Measurements from ENCODE around the gene EEFSEC. TPM values are rescaled to one million over a fixed set of nuclear protein-coding genes. Genes with fewer than 3 reads are reported as not detected.
"Not testable (repeated sequence)": the region's sequence is repeated elsewhere in the genome, so short reads cannot be mapped to it uniquely, and the experiment has no call there.

EEFSEC gene
- total and polyA plus RNA-seq, 2 experiments from 2014 or later: 4.9 to 18.7 TPM

DNA sequence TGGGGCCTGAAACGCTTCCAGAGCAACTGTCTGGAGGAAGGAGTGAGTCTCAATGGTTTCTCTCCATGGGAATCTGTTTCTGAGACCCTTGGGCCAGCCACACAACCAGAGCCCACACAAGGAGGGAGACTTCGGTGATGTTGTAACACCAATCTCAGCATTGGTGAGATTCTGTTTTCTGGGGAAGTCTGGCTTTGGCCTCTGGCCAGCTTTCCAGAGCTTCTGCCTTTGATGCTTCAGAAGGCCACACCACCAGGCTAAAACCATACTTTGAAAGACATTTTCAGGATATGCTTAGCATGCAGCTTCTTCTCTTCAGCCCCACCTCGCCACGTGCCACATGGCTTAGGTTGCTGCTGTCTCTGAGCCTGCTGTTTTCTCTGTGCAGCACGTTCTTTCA is 3.6 kb upstream of the EEFSEC start:
- H3K4me1 ChIP-seq (ENCODE audit: insufficient read depth): peaks cover 5% of the 10 kb centered on the region; the same call in 1 of the 2 replicates
- TF ChIP-seq EZH2phosphoT487 (IDR thresholded peaks at IDR 0.05; ENCODE audit: insufficient read depth, low read depth): no peak
- no peak for TF ChIP-seq EZH2 (IDR thresholded peaks at IDR 0.05; ENCODE audit: insufficient read depth, poor library complexity, severe bottlenecking)
- H3K27me3 ChIP-seq (replicated peaks; ENCODE audit: insufficient read depth): no peaks in the 10 kb centered on the region
- H3K4me3 ChIP-seq: no peak overlapping the region
- in situ Hi-C loops (cut with MboI): no loop called here
- H3K9me3 ChIP-seq (ENCODE audit: low read depth): no peaks in the 10 kb centered on the region
- H3K4me2 ChIP-seq (ENCODE audit: unreplicated experiment): no peak overlapping the region
- 38 to 45% methylated on average over 5 of the region's 5 CpGs for WGBS, 2 experiments (ENCODE audit: low coverage in 1 of 2, low lambda C conversion rate in 2 of 2, missing lambda C conversion rate in 2 of 2)
- H3F3A ChIP-seq (ENCODE audit: insufficient read depth): 0 out of 2 replicates have a peak, but pooled peaks cover 4% of the 10 kb centered on the region
- H4K20me1 ChIP-seq (ENCODE audit: insufficient read depth): no peaks in the 10 kb centered on the region
- H3K9ac ChIP-seq: no peak overlapping the region
- no peaks in the 10 kb centered on the region for H3K9me2 ChIP-seq (ENCODE audit: insufficient read depth)
- H3K27ac ChIP-seq: no peak overlapping the region
- DNase-seq: no peak
- no peak overlapping the region for H2AFZ ChIP-seq
- H3K79me2 ChIP-seq (ENCODE audit: insufficient read depth): peaks cover 5% of the 10 kb centered on the region
- no peaks in the 10 kb centered on the region for H3K36me3 ChIP-seq (ENCODE audit: low read depth)

DNA sequence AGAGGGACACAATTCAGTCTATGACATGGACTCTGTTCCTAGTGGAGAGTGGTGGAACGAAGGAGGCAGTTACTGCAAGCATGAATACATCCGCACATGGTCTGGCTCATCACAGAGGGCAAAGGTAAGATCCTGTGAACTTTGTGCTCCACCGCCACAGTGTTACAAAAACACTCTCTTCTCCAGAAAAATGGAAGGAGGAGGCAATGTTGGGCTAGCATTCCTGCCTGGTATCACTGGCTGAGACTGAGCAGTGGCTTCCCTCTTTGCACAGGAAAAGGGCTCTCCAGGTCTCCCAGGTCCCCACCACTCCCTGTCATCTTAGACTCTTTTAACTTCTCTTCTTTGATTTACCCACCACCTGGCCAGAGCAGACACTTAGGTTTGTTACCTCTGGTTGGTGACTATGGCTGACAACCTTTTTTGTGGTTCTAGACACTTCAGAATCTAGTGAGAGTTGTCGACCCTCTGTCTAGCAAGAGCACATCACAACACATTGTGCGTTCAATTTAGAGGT is 1.5 kb upstream of the EEFSEC start:
- Histone ChIP-seq H3K9me2 (ENCODE audit: insufficient read depth) (no peaks in the 10 kb centered on the region), H3K36me3 (ENCODE audit: low read depth) (no peaks in the 10 kb centered on the region), H3K9ac (no peak overlapping the region), H3K79me2 (ENCODE audit: insufficient read depth) (peaks cover 25% of the 10 kb centered on the region), H3K27ac (no peak overlapping the region), H2AFZ (no peak overlapping the region), H3K4me1 (ENCODE audit: insufficient read depth) (peaks cover 6% of the 10 kb centered on the region; the same call in 1 of the 2 replicates), H3K4me3 (no peak overlapping the region), H3K27me3 (replicated peaks; ENCODE audit: insufficient read depth) (no peaks in the 10 kb centered on the region), H4K20me1 (ENCODE audit: insufficient read depth) (no peaks in the 10 kb centered on the region; the same call in 1 of the 2 replicates), H3K9me3 (ENCODE audit: low read depth) (no peaks in the 10 kb centered on the region), H3K4me2 (ENCODE audit: unreplicated experiment) (no peak overlapping the region), H3F3A (ENCODE audit: insufficient read depth) (0 out of 2 replicates have a peak, but pooled peaks cover 4% of the 10 kb centered on the region)
- 62 to 71% methylated on average over 5 of the region's 5 CpGs for WGBS, 2 experiments (ENCODE audit: low coverage in 1 of 2, low lambda C conversion rate in 2 of 2, missing lambda C conversion rate in 2 of 2)
- no peak for TF ChIP-seq EZH2 (IDR thresholded peaks at IDR 0.05; ENCODE audit: insufficient read depth, poor library complexity, severe bottlenecking)
- TF ChIP-seq EZH2phosphoT487 (IDR thresholded peaks at IDR 0.05; ENCODE audit: insufficient read depth, low read depth): no peak
- no peak for DNase-seq
- in situ Hi-C loops (cut with MboI): no loop called here

DNA sequence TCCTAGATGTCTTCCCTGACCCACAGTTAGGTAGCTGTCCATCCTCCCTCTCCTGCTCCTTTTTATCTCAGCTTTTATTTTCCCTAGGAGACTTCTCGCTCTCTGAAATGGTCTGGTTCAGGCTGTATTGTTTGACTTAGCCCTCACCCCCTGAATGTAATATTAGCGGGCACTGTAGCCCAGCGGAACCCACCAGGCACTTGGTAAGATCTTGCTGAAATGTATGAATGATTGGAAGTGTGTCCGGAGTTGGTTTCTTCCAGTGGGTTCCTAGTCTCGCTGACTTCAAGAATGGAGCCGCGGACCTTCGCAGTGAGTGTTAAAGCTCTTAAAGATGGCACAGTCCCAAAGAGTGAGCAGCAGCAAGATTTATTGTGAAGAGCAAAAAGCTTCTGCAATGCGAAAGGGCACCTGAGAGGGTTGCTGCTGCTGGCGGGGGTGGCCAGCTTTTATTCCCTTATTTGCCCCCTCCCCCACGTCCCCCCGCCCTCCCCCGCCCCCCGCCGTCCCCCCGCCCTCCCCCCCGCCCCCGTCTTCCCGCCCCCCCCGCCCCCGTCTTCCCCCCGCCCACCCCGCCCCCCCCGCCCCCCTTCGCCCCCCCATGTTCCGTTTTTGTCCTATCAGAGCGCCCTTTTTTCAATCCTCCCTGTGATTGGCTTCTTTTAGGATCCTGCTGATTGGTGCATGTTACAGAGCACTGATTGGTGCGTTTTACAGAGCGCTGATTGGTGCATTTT is 694 bp upstream of the EEFSEC start:
- Histone ChIP-seq H3K27ac (peak overlapping the region; percentile 71), H3K9me2 (ENCODE audit: insufficient read depth) (no peaks in the 10 kb centered on the region), H3K9me3 (ENCODE audit: low read depth) (no peaks in the 10 kb centered on the region), H3K9ac (peak overlapping the region; percentile 86), H3K4me2 (ENCODE audit: unreplicated experiment) (peak overlapping the region; percentile 73), H3F3A (ENCODE audit: insufficient read depth) (0 out of 2 replicates have a peak, but pooled peaks cover 4% of the 10 kb centered on the region), H2AFZ (peak overlapping the region; percentile 93), H3K4me3 (peak overlapping the region; percentile 85), H3K27me3 (replicated peaks; ENCODE audit: insufficient read depth) (no peaks in the 10 kb centered on the region), H3K4me1 (ENCODE audit: insufficient read depth) (peaks cover 6% of the 10 kb centered on the region; the same call in 1 of the 2 replicates), H3K79me2 (ENCODE audit: insufficient read depth) (peaks cover 29% of the 10 kb centered on the region), H4K20me1 (ENCODE audit: insufficient read depth) (no peaks in the 10 kb centered on the region; the same call in 1 of the 2 replicates), H3K36me3 (ENCODE audit: low read depth) (no peaks in the 10 kb centered on the region; the same call in none of the 2 replicates)
- in situ Hi-C loops (cut with MboI): no loop called here
- no peak for DNase-seq
- WGBS, 2 experiments (ENCODE audit: low coverage in 1 of 2, low lambda C conversion rate in 2 of 2, missing lambda C conversion rate in 2 of 2): 40 to 68% methylated on average over 13 to 27 of the region's 29 CpGs
- TF ChIP-seq EZH2phosphoT487 (IDR thresholded peaks at IDR 0.05; ENCODE audit: insufficient read depth, low read depth): no peak
- TF ChIP-seq EZH2 (IDR thresholded peaks at IDR 0.05; ENCODE audit: insufficient read depth, poor library complexity, severe bottlenecking): no peak

DNA sequence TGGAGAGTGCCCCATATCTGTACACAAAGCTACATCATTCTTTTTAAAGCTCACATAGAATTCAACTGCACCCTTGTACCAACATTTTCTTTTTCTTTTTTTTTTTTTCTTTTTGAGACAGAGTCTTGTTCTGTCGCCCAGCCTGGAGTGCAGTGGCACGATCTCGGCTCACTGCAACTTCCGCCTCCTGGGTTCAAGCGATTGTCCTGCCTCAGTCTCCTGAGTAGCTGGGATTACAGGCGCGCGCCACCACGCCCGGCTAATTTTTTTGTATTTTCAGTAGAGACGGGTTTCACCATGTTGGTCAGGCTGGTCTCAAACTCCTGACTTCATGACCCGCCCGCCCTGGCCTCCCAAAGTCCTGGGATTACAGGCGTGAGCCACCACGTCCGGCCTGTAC is 1.1 kb downstream of the EEFSEC start:
- 67 to 77% methylated on average over 7 to 16 of the region's 16 CpGs for WGBS, 2 experiments (ENCODE audit: low coverage in 1 of 2, low lambda C conversion rate in 2 of 2, missing lambda C conversion rate in 2 of 2)

More for the DNA sequence above, 1.1 kb downstream of the EEFSEC start:
- H2AFZ ChIP-seq: peak overlapping the region; percentile 93
- H3K27me3 ChIP-seq (replicated peaks; ENCODE audit: insufficient read depth); H3K36me3 ChIP-seq (ENCODE audit: low read depth); H4K20me1 ChIP-seq (ENCODE audit: insufficient read depth); H3K9me2 ChIP-seq (ENCODE audit: insufficient read depth); in situ Hi-C loops (cut with MboI); DNase-seq; H3K9me3 ChIP-seq (ENCODE audit: low read depth); H3K4me1 ChIP-seq (ENCODE audit: insufficient read depth); H3F3A ChIP-seq (ENCODE audit: insufficient read depth): not testable (repeated sequence)
- peak overlapping the region; percentile 71 for H3K27ac ChIP-seq
- peak overlapping the region; percentile 86 for H3K9ac ChIP-seq
- H3K4me3 ChIP-seq: peak overlapping the region; percentile 85
- peak overlapping the region; percentile 91 for H3K4me2 ChIP-seq (ENCODE audit: unreplicated experiment)
- peaks cover 31% of the 10 kb centered on the region for H3K79me2 ChIP-seq (ENCODE audit: insufficient read depth)

Data from GM23248 (cell line).